MCF 10A (cell line): ENCODE results near the gene MS4A4E. TPM values are rescaled to one million over a fixed set of nuclear protein-coding genes. Genes with fewer than 3 reads are reported as not detected.
A peak's percentile ranks its signal among the peaks of the same experiment; 100 is the strongest.

Experiments used
- BruUV-seq: library from RNA; stranded (reverse); fragments of 400-500 nt; replicated peaks from 2 replicates; lab custom pipeline; 2021; lab: Mats Ljungman, UMichigan
- CTCF ChIA-PET: fragments of 300-600 bp; sonication (Branson Sonifier 250); formaldehyde crosslinking; extraction: SDS; loops from one replicate; lab custom pipeline; 2021; ENCODE audit warnings: antibody characterized with exemption, inconsistent platforms; lab: Yijun Ruan, JAX
- POLR2A ChIA-PET: fragments of 300-600, 350-650 bp; sonication (Branson Sonifier 250); formaldehyde crosslinking; extraction: SDS; loops from one replicate; lab custom pipeline; 2020; ENCODE audit warnings: antibody characterized with exemption, inconsistent platforms; lab: Yijun Ruan, JAX
- DNase-seq: peaks from one replicate; pipeline ENCODE4 v3.0.0-alpha.2; 2018; ENCODE audit not compliant: unreplicated experiment
- H3K27ac Mint-ChIP-seq: one replicate; pipeline ENCODE4 v1.8.0; 2022; ENCODE audit warnings: mild to moderate bottlenecking, low read depth, mixed read lengths; ENCODE audit not compliant: unreplicated experiment
- H3K27me3 Mint-ChIP-seq: one replicate; pipeline ENCODE4 v1.8.0; 2022; ENCODE audit warnings: mixed read lengths; ENCODE audit not compliant: insufficient read depth, unreplicated experiment
- H3K36me3 Mint-ChIP-seq: one replicate; pipeline ENCODE4 v1.8.0; 2022; ENCODE audit warnings: mild to moderate bottlenecking, moderate library complexity, mixed read lengths; ENCODE audit not compliant: insufficient read depth, unreplicated experiment
- H3K4me1 Mint-ChIP-seq: one replicate; pipeline ENCODE4 v1.8.0; 2022; ENCODE audit warnings: mixed read lengths; ENCODE audit not compliant: insufficient read depth, unreplicated experiment
- H3K4me3 Mint-ChIP-seq: one replicate; pipeline ENCODE4 v1.8.0; 2022; ENCODE audit warnings: mild to moderate bottlenecking, moderate library complexity, mixed read lengths; ENCODE audit not compliant: unreplicated experiment
- H3K9me3 Mint-ChIP-seq: one replicate; pipeline ENCODE4 v1.8.0; 2022; ENCODE audit warnings: mixed read lengths; ENCODE audit not compliant: unreplicated experiment
- CTCF ChIP-seq: fragments of 200-600 bp; IDR thresholded peaks from one replicate; pipeline ENCODE4 v1.8.0; 2022; ENCODE audit warnings: antibody characterized with exemption, mild to moderate bottlenecking; ENCODE audit not compliant: unreplicated experiment
- intact Hi-C: fragments of 100-400 bp; cut with micrococcal nuclease; formaldehyde crosslinking; loops from 2 replicates; pipeline ENCODE4 v1.14.1; 2022
- total RNA-seq: library from RNA; stranded (reverse); gene quantifications from 2 replicates; pipeline ENCODE4 v1.2.3, GENCODE V29; 2022

MS4A4E gene
- total RNA-seq, 1 experiment from 2014 or later, result not detected

- no peaks in the 10 kb centered on the region for H3K27me3 Mint-ChIP-seq
- no peak for DNase-seq
- no peaks in the 10 kb centered on the region for H3K4me1 Mint-ChIP-seq
- H3K4me3 Mint-ChIP-seq, result no peak overlapping the region
- ChIA-PET CTCF (no interaction called here), POLR2A (no interaction called here)
- no peaks in the 10 kb centered on the region for H3K36me3 Mint-ChIP-seq
- intact Hi-C loops, result no loop called here
- no peak for TF ChIP-seq CTCF
- BruUV-seq, result no TSS peak
- no peak overlapping the region for H3K27ac Mint-ChIP-seq
- no peaks in the 10 kb centered on the region for H3K9me3 Mint-ChIP-seq
These were observed 67.1 kb downstream of the MS4A4E start for GRCh38 chr11:60175860-60176275.

- DNase-seq, result no peak
- Mint-ChIP-seq H3K27ac (no peak overlapping the region), H3K36me3 (peaks cover 5% of the 10 kb centered on the region), H3K4me1 (peaks cover 22% of the 10 kb centered on the region), H3K27me3 (no peaks in the 10 kb centered on the region), H3K4me3 (no peak overlapping the region), H3K9me3 (no peaks in the 10 kb centered on the region)
- intact Hi-C loops, result no loop called here
- ChIA-PET POLR2A (interaction anchor here (0.6 to 1.1 kb wide), 2 partner anchors 79 to 740 kb away, joined by 3 read pairs; no protein-coding TSS in a partner anchor), CTCF (interaction anchor here (0.7 to 5.3 kb wide), 5 partner anchors 11 to 92 kb away, joined by 3 to 36 read pairs (median 4); partner anchors contain the start of gene MS4A6A)
- BruUV-seq, result no TSS peak
- TF ChIP-seq CTCF, result no peak
These were observed 70.9 kb downstream of the MS4A4E start for GRCh38 chr11:60172011-60172410.

GRCh38 chr11:60170566-60170965, 72.4 kb downstream of the MS4A4E start:
- no peak for DNase-seq
- Mint-ChIP-seq H3K4me3 (no peak overlapping the region), H3K27ac (no peak overlapping the region), H3K9me3 (no peaks in the 10 kb centered on the region), H3K36me3 (peaks cover 5% of the 10 kb centered on the region), H3K27me3 (no peaks in the 10 kb centered on the region), H3K4me1 (peaks cover 22% of the 10 kb centered on the region)
- CTCF ChIA-PET, result interaction anchor here (0.6 to 5.3 kb wide), 6 partner anchors 23 to 1442 kb away, joined by 3 to 36 read pairs (median 5); no protein-coding TSS in a partner anchor
- intact Hi-C loops, result no loop called here
- TF ChIP-seq CTCF, result no peak
- no TSS peak for BruUV-seq
- POLR2A ChIA-PET, result interaction anchor here (1.4 kb wide), 1 partner anchor 12 kb away, joined by 7 read pairs; the partner anchor contains the start of gene MS4A6A

- Mint-ChIP-seq H3K36me3 (peaks cover 5% of the 10 kb centered on the region), H3K27ac (peak overlapping the region; percentile 80), H3K27me3 (no peaks in the 10 kb centered on the region), H3K4me1 (peaks cover 22% of the 10 kb centered on the region), H3K4me3 (no peak overlapping the region), H3K9me3 (no peaks in the 10 kb centered on the region)
- POLR2A ChIA-PET, result interaction anchor here (0.6 to 1.4 kb wide), 7 partner anchors 10 to 1596 kb away, joined by 3 to 7 read pairs (median 3); partner anchors contain the start of gene MS4A6A
- peak; percentile 98 for DNase-seq
- CTCF ChIA-PET, result interaction anchor here (0.6 to 5.3 kb wide), 16 partner anchors 10 to 376 kb away, joined by 3 to 36 read pairs (median 4); no protein-coding TSS in a partner anchor
- intact Hi-C loops, result loop anchor here (1.0 to 10.0 kb wide), 4 partner anchors 24 to 415 kb away; partner anchors contain the start of gene STX3
- no TSS peak for BruUV-seq
- peak; percentile 76 for TF ChIP-seq CTCF
These were observed 73.5 kb downstream of the MS4A4E start for GRCh38 chr11:60169264-60169915.
